HG03521 (cell line): ENCODE measurements around the gene DDX5.
A peak's percentile ranks its signal among the peaks of the same experiment; 100 is the strongest.

Experiments used
- ATAC-seq: cut with Tn5 transposase; IDR thresholded peaks from one replicate; pipeline ENCODE4 v1.9.1; 2021; ENCODE audit warnings: mild to moderate bottlenecking, moderate library complexity; ENCODE audit not compliant: unreplicated experiment

DDX5 gene

GRCh38 chr17:64509179-64509578, 3.1 kb upstream of the DDX5 start:
- no peak for ATAC-seq

- no peak for ATAC-seq
Observed at GRCh38 chr17:64508683-64509082, 2.6 kb upstream of the DDX5 start.

GRCh38 chr17:64507413-64507782, 1.3 kb upstream of the DDX5 start:
- peak; percentile 14 for ATAC-seq

GRCh38 chr17:64506576-64507412, 705 bp upstream of the DDX5 start, which contains the start of gene CEP95:
CEP95 (plus strand) TSS chr17:64506977; CDS start chr17:64507098, 121 bp downstream.
- peak; percentile 55 for ATAC-seq

GRCh38 chr17:64505340-64506200, 519 bp downstream of the DDX5 start:
- no peak for ATAC-seq

- no peak for ATAC-seq
Observed at GRCh38 chr17:64504769-64505339, 1.2 kb downstream of the DDX5 start.

- no peak for ATAC-seq
Observed at GRCh38 chr17:64503821-64504768, 2.0 kb downstream of the DDX5 start.

GRCh38 chr17:64503341-64503740, 2.7 kb downstream of the DDX5 start:
- no peak for ATAC-seq

- ATAC-seq: no peak
Observed at GRCh38 chr17:64502809-64503208, 3.3 kb downstream of the DDX5 start.

- no peak for ATAC-seq
Observed at GRCh38 chr17:64502021-64502420, 4.1 kb downstream of the DDX5 start.

- no peak for ATAC-seq
Observed at GRCh38 chr17:64500862-64501765, 5.0 kb downstream of the DDX5 start.

GRCh38 chr17:64500487-64500859, 5.6 kb downstream of the DDX5 start:
- ATAC-seq: no peak

- no peak for ATAC-seq
Observed at GRCh38 chr17:64499805-64500486, 6.1 kb downstream of the DDX5 start.

- no peak for ATAC-seq
Observed at GRCh38 chr17:64498308-64499203, 7.5 kb downstream of the DDX5 start.

GRCh38 chr17:64497565-64498035, 8.5 kb downstream of the DDX5 start:
- no peak for ATAC-seq

- ATAC-seq: peak; percentile 84
Observed at GRCh38 chr17:64496786-64497564, 9.1 kb downstream of the DDX5 start, which contains the start of gene POLG2. POLG2 (minus strand) TSS chr17:64497054; CDS start chr17:64496968, 86 bp downstream.

GRCh38 chr17:64496348-64496785, 9.7 kb downstream of the DDX5 start:
- ATAC-seq: no peak
